Measurements from ENCODE around the gene GTF2H4.
A peak's percentile ranks its signal among the peaks of the same experiment; 100 is the strongest.
"Not testable (repeated sequence)": the region's sequence is repeated elsewhere in the genome, so short reads cannot be mapped to it uniquely, and the experiment has no call there.

Gene GTF2H4

GRCh38 chr6:30914854-30915590 is 7.0 kb downstream of the GTF2H4 start:
- Histone ChIP-seq H3K4me1 (ENCODE audit: insufficient read depth, low read length) (no peaks in the 10 kb centered on the region; the same call in 1 of the 2 replicates), H3K9ac (ENCODE audit: low read depth, low read length) (peak overlapping the region; percentile 72), H3K9me3 (ENCODE audit: control insufficient read depth, insufficient read depth, low read length) (no peaks in the 10 kb centered on the region), H3K36me3 (ENCODE audit: insufficient read depth, low read length) (peaks cover 14% of the 10 kb centered on the region; the same call in 1 of the 2 replicates)

DNA sequence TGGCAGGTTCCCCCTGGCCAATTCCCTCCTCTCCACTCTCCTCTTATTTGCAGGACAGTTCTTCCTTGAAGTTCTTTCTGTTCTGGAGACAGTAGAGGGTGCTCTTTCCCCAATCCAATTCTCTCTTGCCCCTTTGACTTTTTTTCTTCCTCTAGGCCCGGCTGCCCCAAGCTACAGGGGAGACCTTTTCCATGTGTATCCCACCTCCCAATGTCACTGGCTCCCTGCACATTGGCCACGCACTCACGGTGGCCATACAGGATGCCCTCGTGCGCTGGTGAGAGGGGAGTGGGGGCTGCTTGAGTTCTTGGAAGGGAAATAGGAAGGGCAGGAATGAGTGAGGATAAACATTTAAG is 7.6 kb downstream of the GTF2H4 start:
- Histone ChIP-seq H3K9me3 (ENCODE audit: control insufficient read depth, insufficient read depth, low read length) (no peaks in the 10 kb centered on the region), H3K36me3 (ENCODE audit: insufficient read depth, low read length) (peaks cover 14% of the 10 kb centered on the region; the same call in 1 of the 2 replicates), H3K4me1 (ENCODE audit: insufficient read depth, low read length) (no peaks in the 10 kb centered on the region; the same call in 1 of the 2 replicates), H3K9ac (ENCODE audit: low read depth, low read length) (no peak overlapping the region)

DNA sequence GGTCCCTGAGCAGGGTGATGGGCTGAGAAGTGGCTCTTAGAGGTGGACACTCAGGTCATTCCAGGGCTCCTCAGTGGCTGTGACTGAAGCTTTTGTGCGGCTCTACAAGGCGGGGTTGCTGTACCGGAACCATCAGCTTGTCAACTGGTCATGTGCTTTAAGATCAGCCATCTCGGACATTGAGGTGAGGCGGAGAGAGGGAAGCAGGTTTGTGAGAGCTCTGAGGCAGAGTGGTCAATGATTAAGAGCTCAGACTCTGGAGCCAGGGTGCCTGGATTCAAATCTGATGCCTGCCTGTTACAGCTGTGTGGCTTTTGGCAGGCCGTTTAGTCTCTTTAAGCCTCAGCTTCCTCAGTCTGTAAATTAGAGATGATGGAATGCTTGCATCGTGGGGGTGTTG is 9.0 kb downstream of the GTF2H4 start:
- Histone ChIP-seq H3K4me1 (ENCODE audit: insufficient read depth, low read length) (no peaks in the 10 kb centered on the region; the same call in 1 of the 2 replicates), H3K9ac (ENCODE audit: low read depth, low read length) (no peak overlapping the region), H3K36me3 (ENCODE audit: insufficient read depth, low read length) (peaks cover 6% of the 10 kb centered on the region), H3K9me3 (ENCODE audit: control insufficient read depth, insufficient read depth, low read length) (no peaks in the 10 kb centered on the region)

DNA sequence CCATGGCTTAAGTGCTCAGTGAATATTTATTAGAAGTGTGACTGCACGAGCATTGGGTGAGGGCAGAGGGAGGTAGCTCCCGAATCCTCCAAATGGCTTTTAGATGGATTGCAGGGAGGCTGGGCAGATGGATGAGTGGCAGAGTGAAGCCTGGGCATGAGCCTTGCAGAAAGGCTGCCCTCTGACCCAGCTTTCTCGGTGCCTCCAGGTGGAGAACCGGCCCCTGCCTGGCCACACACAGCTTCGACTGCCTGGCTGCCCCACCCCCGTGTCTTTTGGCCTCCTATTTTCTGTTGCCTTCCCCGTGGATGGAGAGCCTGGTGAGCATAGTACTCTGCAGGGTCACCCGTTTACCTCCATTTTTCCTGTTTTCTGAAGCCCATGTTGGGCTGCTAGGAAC is 9.5 kb downstream of the GTF2H4 start:
- Histone ChIP-seq H3K4me1 (ENCODE audit: insufficient read depth, low read length) (peaks cover 2% of the 10 kb centered on the region; the same call in 1 of the 2 replicates), H3K36me3 (ENCODE audit: insufficient read depth, low read length) (peaks cover 4% of the 10 kb centered on the region), H3K9me3 (ENCODE audit: control insufficient read depth, insufficient read depth, low read length) (no peaks in the 10 kb centered on the region), H3K9ac (ENCODE audit: low read depth, low read length) (no peak overlapping the region)

DNA sequence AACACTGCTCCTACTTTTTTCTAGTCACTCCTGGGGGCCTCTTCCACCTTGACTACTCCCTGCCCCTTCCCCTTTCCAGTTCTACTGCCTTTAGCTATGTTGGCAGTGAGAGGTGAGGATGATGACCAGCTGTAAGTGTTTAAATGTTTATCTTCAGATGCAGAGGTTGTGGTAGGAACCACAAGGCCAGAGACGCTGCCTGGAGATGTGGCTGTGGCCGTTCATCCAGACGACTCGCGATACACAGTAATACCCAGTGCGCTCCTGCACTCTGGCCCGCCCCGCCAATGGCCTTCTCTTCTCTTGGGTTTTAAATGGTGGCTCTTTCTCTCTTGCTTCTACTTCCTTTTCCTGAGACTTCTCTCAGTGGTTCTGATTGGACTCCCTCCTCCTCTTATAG is 10.7 kb downstream of the GTF2H4 start:
- Histone ChIP-seq H3K36me3 (ENCODE audit: insufficient read depth, low read length) (peaks cover 10% of the 10 kb centered on the region), H3K9me3 (ENCODE audit: control insufficient read depth, insufficient read depth, low read length) (no peaks in the 10 kb centered on the region), H3K9ac (ENCODE audit: low read depth, low read length) (no peak overlapping the region), H3K4me1 (ENCODE audit: insufficient read depth, low read length) (peaks cover 12% of the 10 kb centered on the region; the same call in 1 of the 2 replicates)

- no peak overlapping the region for H3K9ac ChIP-seq (ENCODE audit: low read depth, low read length)
- H3K36me3 ChIP-seq (ENCODE audit: insufficient read depth, low read length) = peaks cover 13% of the 10 kb centered on the region
- peaks cover 13% of the 10 kb centered on the region; the same call in 1 of the 2 replicates for H3K4me1 ChIP-seq (ENCODE audit: insufficient read depth, low read length)
- no peaks in the 10 kb centered on the region for H3K9me3 ChIP-seq (ENCODE audit: control insufficient read depth, insufficient read depth, low read length)
These were observed 14.4 kb downstream of the GTF2H4 start for GRCh38 chr6:30922447-30922852.

GRCh38 chr6:30924040-30924627 is 16.1 kb downstream of the GTF2H4 start:
- not testable (repeated sequence) for H3K9me3 ChIP-seq (ENCODE audit: control insufficient read depth, insufficient read depth, low read length); H3K9ac ChIP-seq (ENCODE audit: low read depth, low read length)
- peaks cover 13% of the 10 kb centered on the region; the same call in 1 of the 2 replicates for H3K4me1 ChIP-seq (ENCODE audit: insufficient read depth, low read length)
- peaks cover 13% of the 10 kb centered on the region for H3K36me3 ChIP-seq (ENCODE audit: insufficient read depth, low read length)

- Histone ChIP-seq H3K4me1 (ENCODE audit: insufficient read depth, low read length) (peaks cover 13% of the 10 kb centered on the region; the same call in 1 of the 2 replicates), H3K9ac (ENCODE audit: low read depth, low read length) (no peak overlapping the region), H3K9me3 (ENCODE audit: control insufficient read depth, insufficient read depth, low read length) (peaks cover 8% of the 10 kb centered on the region), H3K36me3 (ENCODE audit: insufficient read depth, low read length) (peaks cover 13% of the 10 kb centered on the region)
These were observed 18.6 kb downstream of the GTF2H4 start for GRCh38 chr6:30926644-30927043.

- Histone ChIP-seq H3K36me3 (ENCODE audit: insufficient read depth, low read length) (peaks cover 13% of the 10 kb centered on the region), H3K4me1 (ENCODE audit: insufficient read depth, low read length) (peaks cover 13% of the 10 kb centered on the region; the same call in 1 of the 2 replicates)
- H3K9ac ChIP-seq (ENCODE audit: low read depth, low read length); H3K9me3 ChIP-seq (ENCODE audit: control insufficient read depth, insufficient read depth, low read length): not testable (repeated sequence)
These were observed 19.1 kb downstream of the GTF2H4 start for GRCh38 chr6:30927080-30927479.

GRCh38 chr6:30928677-30929076 is 20.7 kb downstream of the GTF2H4 start:
- peaks cover 7% of the 10 kb centered on the region for H3K36me3 ChIP-seq (ENCODE audit: insufficient read depth, low read length)
- H3K4me1 ChIP-seq (ENCODE audit: insufficient read depth, low read length) = peaks cover under 1% of the 10 kb centered on the region; the same call in 1 of the 2 replicates
- H3K9ac ChIP-seq (ENCODE audit: low read depth, low read length) = no peak overlapping the region
- peaks cover 8% of the 10 kb centered on the region for H3K9me3 ChIP-seq (ENCODE audit: control insufficient read depth, insufficient read depth, low read length)

DNA sequence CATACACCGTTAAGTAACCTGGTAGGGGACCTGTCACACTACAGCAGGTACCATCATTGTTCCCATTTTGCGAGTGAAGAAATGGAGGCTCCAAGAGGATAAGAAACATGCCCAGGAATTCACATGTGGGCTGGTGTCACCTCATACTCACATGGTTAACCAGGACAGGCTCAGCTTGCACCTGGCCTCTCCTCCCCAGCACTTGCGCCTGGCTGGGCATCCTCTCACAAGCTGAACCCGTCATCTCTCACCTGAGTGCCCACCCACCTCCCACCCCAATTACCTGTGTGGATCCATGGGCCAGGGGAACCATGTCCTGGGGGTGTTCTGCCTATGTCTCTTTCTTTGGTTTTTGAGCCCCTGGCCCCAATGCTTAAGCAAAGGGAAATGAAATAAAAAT is 22.5 kb downstream of the GTF2H4 start:
- no peak overlapping the region for H3K9ac ChIP-seq (ENCODE audit: low read depth, low read length)
- no peaks in the 10 kb centered on the region for H3K4me1 ChIP-seq (ENCODE audit: insufficient read depth, low read length)
- H3K9me3 ChIP-seq (ENCODE audit: control insufficient read depth, insufficient read depth, low read length) = peaks cover 8% of the 10 kb centered on the region
- H3K36me3 ChIP-seq (ENCODE audit: insufficient read depth, low read length) = peaks cover 7% of the 10 kb centered on the region

GRCh38 chr6:30931272-30931671 is 23.3 kb downstream of the GTF2H4 start:
- Histone ChIP-seq H3K4me1 (ENCODE audit: insufficient read depth, low read length) (no peaks in the 10 kb centered on the region), H3K9ac (ENCODE audit: low read depth, low read length) (no peak overlapping the region), H3K36me3 (ENCODE audit: insufficient read depth, low read length) (peaks cover 4% of the 10 kb centered on the region), H3K9me3 (ENCODE audit: control insufficient read depth, insufficient read depth, low read length) (peaks cover 8% of the 10 kb centered on the region)

DNA sequence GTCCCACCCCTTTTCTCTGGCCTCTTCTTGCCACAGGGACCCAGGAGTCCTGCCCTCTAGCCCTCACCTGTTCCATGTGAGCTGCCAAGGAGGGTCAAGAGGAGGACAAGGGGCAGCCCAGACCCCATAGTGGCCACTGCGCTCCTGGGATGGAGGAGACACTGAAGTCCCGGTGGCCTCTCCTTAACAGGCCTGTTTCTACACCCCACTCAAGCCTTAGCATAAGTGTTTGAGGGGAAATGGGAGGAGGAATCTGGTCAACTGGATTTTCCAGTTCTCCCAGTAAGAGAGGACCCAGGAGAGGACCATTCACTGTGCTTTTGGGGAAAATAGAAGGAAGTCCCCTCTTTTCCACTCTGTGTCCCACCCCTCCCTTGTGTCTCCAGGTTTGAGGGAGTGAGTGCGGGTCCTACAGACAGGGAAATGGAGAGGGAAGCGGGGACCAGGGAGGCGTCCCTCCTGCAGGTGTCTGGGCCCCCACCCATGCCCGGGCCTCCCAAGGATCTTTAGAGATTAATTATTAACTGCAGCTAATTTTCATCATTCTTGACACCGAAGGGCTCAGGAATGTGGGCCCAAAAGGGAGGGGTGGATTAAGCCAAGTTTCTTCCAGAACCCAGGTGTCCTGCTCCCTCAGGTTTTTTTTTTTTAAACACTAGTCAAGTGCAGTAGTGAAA is 24.1 kb downstream of the GTF2H4 start, which contains the start of gene SFTA2:
Gene SFTA2, minus strand, starts transcription at position 202 of the 677 bp plus-strand sequence. Its CDS starts 74 bp downstream, at position 128.
- peaks cover 8% of the 10 kb centered on the region for H3K9me3 ChIP-seq (ENCODE audit: control insufficient read depth, insufficient read depth, low read length)
- no peaks in the 10 kb centered on the region for H3K36me3 ChIP-seq (ENCODE audit: insufficient read depth, low read length)
- H3K9ac ChIP-seq (ENCODE audit: low read depth, low read length) = no peak within 1 kb of the TSS
- peaks cover 5% of the 10 kb centered on the region; the same call in 1 of the 2 replicates for H3K4me1 ChIP-seq (ENCODE audit: insufficient read depth, low read length)

DNA sequence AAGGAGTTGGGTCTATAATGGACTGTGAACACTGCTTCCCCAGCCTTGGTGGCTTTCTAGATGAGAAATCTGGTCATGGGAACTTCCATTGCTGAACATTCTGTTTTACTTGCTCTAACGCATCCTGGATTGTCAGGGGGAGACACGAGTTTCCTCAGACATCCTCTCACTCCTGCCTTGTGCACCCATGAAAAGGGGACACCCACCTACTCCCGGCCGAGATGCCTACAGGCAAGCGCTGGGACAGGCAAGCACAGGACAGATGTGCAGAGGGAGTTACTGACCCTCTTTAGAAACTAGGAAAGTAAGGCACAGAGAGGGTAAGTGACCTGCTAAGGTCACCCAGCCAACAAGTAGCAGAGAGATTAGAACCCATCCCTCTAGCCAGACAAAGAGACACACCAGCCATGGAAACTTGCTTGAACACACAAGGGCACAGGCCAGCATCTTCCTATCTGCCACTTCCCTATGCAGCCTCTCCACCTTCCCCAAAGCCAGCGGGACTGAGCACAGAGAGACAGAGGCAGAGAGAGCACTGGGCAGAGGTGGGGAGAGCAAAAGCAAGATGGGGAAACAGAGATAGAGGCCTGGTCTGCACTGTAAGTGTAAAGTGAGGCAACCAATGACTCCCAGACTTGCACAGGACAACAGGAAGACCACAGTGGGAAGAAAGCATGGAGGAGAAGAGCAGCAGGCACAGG is 24.8 kb downstream of the GTF2H4 start:
- Histone ChIP-seq H3K36me3 (ENCODE audit: insufficient read depth, low read length) (no peaks in the 10 kb centered on the region), H3K9me3 (ENCODE audit: control insufficient read depth, insufficient read depth, low read length) (peaks cover 8% of the 10 kb centered on the region), H3K4me1 (ENCODE audit: insufficient read depth, low read length) (peaks cover 5% of the 10 kb centered on the region; the same call in 1 of the 2 replicates)

More for the DNA sequence above, 24.8 kb downstream of the GTF2H4 start:
- H3K9ac ChIP-seq (ENCODE audit: low read depth, low read length) = no peak overlapping the region
